GM19099 (cell line): ENCODE results near the gene RASGRP2.
A peak's percentile ranks its signal among the peaks of the same experiment; 100 is the strongest.

Experiments used
- POLR2A ChIP-seq: IDR thresholded peaks from 3 replicates; pipeline ENCODE4 v1.6.1; 2011; ENCODE audit warnings: low read depth; ENCODE audit not compliant: insufficient read length; ENCODE audit errors: extremely low read depth

The RASGRP2 gene

GRCh38 chr11:64743591-64744543, at the start of gene RASGRP2:
TSS of gene RASGRP2 (minus strand) at chr11:64744142. CDS start at chr11:64742866, 1,276 bp downstream.
- peak; percentile 26 for TF ChIP-seq POLR2A

GRCh38 chr11:64792482-64792881, 48.5 kb upstream of the RASGRP2 start:
- TF ChIP-seq POLR2A = no peak

- no peak for TF ChIP-seq POLR2A
These were observed 47.9 kb upstream of the RASGRP2 start for GRCh38 chr11:64791781-64792291.

- no peak for TF ChIP-seq POLR2A
These were observed 46.5 kb upstream of the RASGRP2 start for GRCh38 chr11:64790205-64791095.

- TF ChIP-seq POLR2A = no peak
These were observed 45.6 kb upstream of the RASGRP2 start for GRCh38 chr11:64789331-64790204.

GRCh38 chr11:64788321-64789215, 44.6 kb upstream of the RASGRP2 start:
- no peak for TF ChIP-seq POLR2A

GRCh38 chr11:64787526-64788320, 43.8 kb upstream of the RASGRP2 start:
- TF ChIP-seq POLR2A = no peak

GRCh38 chr11:64786308-64786707, 42.4 kb upstream of the RASGRP2 start:
- no peak for TF ChIP-seq POLR2A

- TF ChIP-seq POLR2A = no peak
These were observed 41.1 kb upstream of the RASGRP2 start for GRCh38 chr11:64784813-64785581.

- peak; percentile 85 for TF ChIP-seq POLR2A
These were observed 34.7 kb upstream of the RASGRP2 start, which contains the start of gene SF1 for GRCh38 chr11:64778473-64779298. TSS of gene SF1 (minus strand) at chr11:64778542. CDS start at chr11:64778392, 150 bp downstream.

GRCh38 chr11:64778223-64778472, 34.2 kb upstream of the RASGRP2 start:
- no peak for TF ChIP-seq POLR2A
